ENCODE results near the gene SAMD4B.

DNA sequence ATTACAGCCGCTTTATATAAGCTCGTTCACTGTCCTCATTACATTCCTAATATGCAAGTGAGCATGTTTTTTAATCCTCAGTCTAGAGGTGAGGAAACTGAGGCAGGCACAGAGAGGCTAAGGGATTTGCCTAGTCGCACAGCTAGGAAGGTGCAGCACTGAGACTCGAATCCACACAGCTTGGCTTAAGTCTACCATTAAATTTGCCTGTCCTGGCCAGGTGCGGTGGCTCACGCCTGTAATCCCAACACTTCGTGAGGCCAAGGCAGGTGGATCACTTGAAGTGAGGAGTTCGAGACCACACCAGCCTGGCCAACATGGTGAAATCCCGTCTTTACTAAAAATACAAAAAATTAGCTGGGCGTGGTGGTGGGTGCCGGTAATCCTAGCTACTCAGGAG lies 85.5 kb downstream of the SAMD4B start:
- no peak for TF ChIP-seq YY1 (IDR thresholded peaks at IDR 0.05; ENCODE audit: insufficient read depth, insufficient read length)
- TF ChIP-seq ZNF274 (IDR thresholded peaks at IDR 0.05; ENCODE audit: low read depth, low read length), result no peak
- TF ChIP-seq SUZ12 (IDR thresholded peaks at IDR 0.05; ENCODE audit: extremely low read depth, insufficient read depth, insufficient read length), result no peak

All from NT2/D1 (cell line).